Naive thymus-derived CD4-positive, alpha-beta T cell (primary cell): ENCODE results near the gene PIAS3. TPM values are rescaled to one million over a fixed set of nuclear protein-coding genes. Genes with fewer than 3 reads are reported as not detected.

Experiments
- ATAC-seq: fragments of 150-1000 bp; cut with Tn5 transposase; 2 replicates; pipeline ENCODE4 v1.10.0; 2021; ENCODE audit warnings: mild to moderate bottlenecking, moderate library complexity
- CTCF ChIA-PET: fragments of 350-600 bp; sonication (Branson Sonifier 250); formaldehyde crosslinking; loops from one replicate; lab custom pipeline; 2021; ENCODE audit warnings: antibody characterized with exemption; lab: Charles Lee
- POLR2A ChIA-PET: fragments of 350-600 bp; sonication (Branson Sonifier 250); formaldehyde crosslinking; loops from one replicate; lab custom pipeline; 2021; ENCODE audit warnings: antibody characterized with exemption, inconsistent platforms; lab: Charles Lee
- DNase-seq, 9 donors: peaks; one replicate each; pipeline versions ENCODE4 v3.0.0 to v3.0.0-alpha.2; 2020 to 2022; ENCODE audit warnings: mixed read lengths in 1 of 9
- H3K27ac ChIP-seq: one replicate; pipeline ENCODE4 v1.7.0; 2013; ENCODE audit warnings: mild to moderate bottlenecking, low read depth, low read length, moderate library complexity
- H3K27me3 ChIP-seq, 2 donors: one replicate each; pipeline ENCODE4 v1.7.0; 2013; ENCODE audit warnings: low read length in 2 of 2, mild to moderate bottlenecking in 2 of 2, moderate library complexity in 2 of 2; ENCODE audit not compliant: control insufficient read depth in 2 of 2, insufficient read depth in 2 of 2
- H3K36me3 ChIP-seq, 3 experiments: 1 replicate in 2 of 3; 2 replicates in 1 of 3; pipeline ENCODE4 v1.7.0; 2013; ENCODE audit warnings: low read length in 3 of 3, mild to moderate bottlenecking in 3 of 3, moderate library complexity in 1 of 3; ENCODE audit not compliant: insufficient read depth in 3 of 3, control insufficient read depth in 2 of 3
- H3K4me1 ChIP-seq, 2 donors: one replicate each; pipeline ENCODE4 v1.7.0; 2013; ENCODE audit warnings: low read length in 2 of 2, mild to moderate bottlenecking in 2 of 2, moderate library complexity in 1 of 2; ENCODE audit not compliant: control insufficient read depth in 2 of 2, insufficient read depth in 2 of 2
- H3K4me3 ChIP-seq: 2 replicates; pipeline ENCODE4 v1.7.0; 2013; ENCODE audit warnings: mild to moderate bottlenecking, low read length
- H3K9me3 ChIP-seq, 3 experiments: 1 replicate in 2 of 3; 2 replicates in 1 of 3; pipeline ENCODE4 v1.7.0; 2013; ENCODE audit warnings: low read length in 3 of 3; ENCODE audit not compliant: control insufficient read depth in 2 of 3
- H3K27ac Mint-ChIP-seq, 9 donors: one replicate each; pipeline ENCODE4 v1.8.0; 2020 to 2022; ENCODE audit warnings: mixed read lengths in 9 of 9, mild to moderate bottlenecking in 8 of 9, moderate library complexity in 5 of 9, inconsistent platforms in 2 of 9
- H3K27me3 Mint-ChIP-seq, 5 donors: one replicate each; pipeline ENCODE4 v1.8.0; 2021 to 2022; ENCODE audit warnings: mixed read lengths in 5 of 5, mild to moderate bottlenecking in 1 of 5
- H3K36me3 Mint-ChIP-seq, 5 donors: one replicate each; pipeline ENCODE4 v1.8.0; 2020 to 2022; ENCODE audit warnings: mixed read lengths in 5 of 5, mild to moderate bottlenecking in 3 of 5, inconsistent platforms in 1 of 5
- H3K4me1 Mint-ChIP-seq, 7 donors: one replicate each; pipeline ENCODE4 v1.8.0; 2020 to 2022; ENCODE audit warnings: mixed read lengths in 7 of 7, mild to moderate bottlenecking in 3 of 7, inconsistent platforms in 1 of 7
- H3K4me3 Mint-ChIP-seq, 10 donors: one replicate each; pipeline ENCODE4 v1.8.0; 2020 to 2022; ENCODE audit warnings: mild to moderate bottlenecking in 10 of 10, mixed read lengths in 10 of 10, moderate library complexity in 6 of 10, inconsistent platforms in 2 of 10
- H3K9me3 Mint-ChIP-seq, 11 donors: one replicate each; pipeline ENCODE4 v1.8.0; 2020 to 2022; ENCODE audit warnings: mixed read lengths in 11 of 11, mild to moderate bottlenecking in 4 of 11, inconsistent platforms in 1 of 11, moderate library complexity in 1 of 11
- intact Hi-C, 2 donors: fragments of 100-400 bp; cut with micrococcal nuclease; formaldehyde crosslinking; loops; one replicate each; pipeline ENCODE4 v1.15.1; 2023
- polyA plus RNA-seq, 2 donors: library from polyadenylated mRNA; unstranded; fragments of 300-500 nt; fragmentation: Illumina TruSeq; gene quantifications; one replicate each; pipeline ENCODE4 v1.2.3, GENCODE V29; 2021
- total RNA-seq, 6 experiments: library from RNA in 5 of 6; stranded (reverse) in 5 of 6; gene quantifications; 1 replicate in 5 of 6; 2 replicates in 1 of 6; pipeline ENCODE4 v1.2.3 and lab custom pipeline; 2021 to 2026

The PIAS3 gene
- total and polyA plus RNA-seq, 7 experiments from 2014 or later: 6.7 to 28.3 (median 22.0) TPM

GRCh38 chr1:145891143-145891542 is 32.3 kb upstream of the PIAS3 start:
- no peak overlapping the region for H3K27ac ChIP-seq
- H3K27me3 Mint-ChIP-seq: peaks cover 0 to 6% (median 0%) of the 10 kb centered on the region in 5 donors
- no peak overlapping the region for H3K4me3 Mint-ChIP-seq
- H3K36me3 ChIP-seq: no peaks in the 10 kb centered on the region
- H3K36me3 Mint-ChIP-seq: no peaks in the 10 kb centered on the region
- H3K27ac Mint-ChIP-seq: no peak overlapping the region
- H3K9me3 Mint-ChIP-seq: no peaks in the 10 kb centered on the region
- ChIA-PET POLR2A (interaction anchor here (2.7 kb wide), 1 partner anchor 8 kb away, joined by 10 read pairs; no protein-coding TSS in a partner anchor), CTCF (interaction anchor here (0.6 to 2.3 kb wide), 7 partner anchors 8 to 123 kb away, joined by 3 to 11 read pairs (median 4); partner anchors contain the start of gene PIAS3)
- no peaks in the 10 kb centered on the region for H3K9me3 ChIP-seq
- no peak for DNase-seq
- H3K4me1 Mint-ChIP-seq: peaks cover 0 to 7% (median 3%) of the 10 kb centered on the region in 7 donors
- ATAC-seq: no peak
- no peak overlapping the region for H3K4me3 ChIP-seq
- no peaks in the 10 kb centered on the region for H3K27me3 ChIP-seq
- intact Hi-C loops: loop anchor here (1.0 kb wide), 4 partner anchors 19 to 122 kb away; partner anchors contain the start of genes ITGA10 (in 1 of the 2) and NUDT17 (in 1 of the 2)
- peaks cover 0 to 4% of the 10 kb centered on the region in 2 donors for H3K4me1 ChIP-seq

- Mint-ChIP-seq H3K27me3 (peaks cover 0 to 15% (median 7%) of the 10 kb centered on the region in 5 donors), H3K4me3 (no peak overlapping the region), H3K9me3 (no peaks in the 10 kb centered on the region), H3K36me3 (no peaks in the 10 kb centered on the region), H3K27ac (no peak overlapping the region), H3K4me1 (peaks cover 8 to 20% (median 12%) of the 10 kb centered on the region in 7 donors)
- H3K4me3 ChIP-seq: no peak overlapping the region
- H3K27ac ChIP-seq: no peak overlapping the region
- peaks cover 5 to 9% of the 10 kb centered on the region in 2 donors for H3K4me1 ChIP-seq
- H3K36me3 ChIP-seq: no peaks in the 10 kb centered on the region
- ChIA-PET POLR2A (no interaction called here), CTCF (interaction anchor here (1.9 kb wide), 1 partner anchor 30 kb away, joined by 5 read pairs; the partner anchor contains the start of gene PIAS3)
- ATAC-seq (no peak), DNase-seq (no peak)
- H3K9me3 ChIP-seq: no peaks in the 10 kb centered on the region
- intact Hi-C loops: no loop called here
- H3K27me3 ChIP-seq: no peaks in the 10 kb centered on the region
Observed at GRCh38 chr1:145889722-145890121, 30.8 kb upstream of the PIAS3 start.

- H3K9me3 ChIP-seq: no peaks in the 10 kb centered on the region
- ATAC-seq (no peak), DNase-seq (no peak)
- CTCF ChIA-PET: interaction anchor here (1.0 kb wide), 1 partner anchor 124 kb away, joined by 3 read pairs; no protein-coding TSS in a partner anchor
- peaks cover 5 to 9% of the 10 kb centered on the region in 2 donors for H3K4me1 ChIP-seq
- H3K27me3 ChIP-seq: no peaks in the 10 kb centered on the region
- H3K27ac ChIP-seq: no peak overlapping the region
- intact Hi-C loops: loop anchor here in 1 of 2 donors (2.0 kb wide), 1 partner anchor 29 kb away; the partner anchor contains the start of gene PIAS3
- Mint-ChIP-seq H3K4me1 (peaks cover 9 to 22% (median 12%) of the 10 kb centered on the region in 7 donors), H3K27ac (peak overlapping the region in 1 of 9 donors; percentile 32), H3K4me3 (peak overlapping the region in 4 of 10 donors; percentile 16 to 43 (median 31)), H3K9me3 (no peaks in the 10 kb centered on the region), H3K27me3 (peaks cover 6 to 33% (median 20%) of the 10 kb centered on the region in 5 donors), H3K36me3 (no peaks in the 10 kb centered on the region)
- no peak overlapping the region for H3K4me3 ChIP-seq
- POLR2A ChIA-PET: no interaction called here
- no peaks in the 10 kb centered on the region for H3K36me3 ChIP-seq
Observed at GRCh38 chr1:145887631-145888030, 28.8 kb upstream of the PIAS3 start.

GRCh38 chr1:145886816-145887215 is 27.9 kb upstream of the PIAS3 start:
- CTCF ChIA-PET: interaction anchor here (1.0 kb wide), 1 partner anchor 125 kb away, joined by 3 read pairs; no protein-coding TSS in a partner anchor

GRCh38 chr1:145886390-145886789 is 27.5 kb upstream of the PIAS3 start:
- ATAC-seq (no peak), DNase-seq (no peak)
- H3K36me3 ChIP-seq: no peaks in the 10 kb centered on the region
- Mint-ChIP-seq H3K27ac (peak overlapping the region in 2 of 9 donors; percentile 18 to 21), H3K36me3 (no peaks in the 10 kb centered on the region), H3K4me3 (peak overlapping the region; percentile 73 to 93 (median 88)), H3K27me3 (peaks cover 6 to 36% (median 20%) of the 10 kb centered on the region in 5 donors), H3K4me1 (peaks cover 9 to 22% (median 12%) of the 10 kb centered on the region in 7 donors), H3K9me3 (no peaks in the 10 kb centered on the region)
- no peaks in the 10 kb centered on the region for H3K27me3 ChIP-seq
- ChIA-PET POLR2A (interaction anchor here (1.1 to 1.6 kb wide), 3 partner anchors 41 to 94 kb away, joined by 3 to 5 read pairs (median 4); partner anchors contain the start of genes LIX1L and RBM8A), CTCF (interaction anchor here (1.3 to 1.5 kb wide), 2 partner anchors 27 to 121 kb away, joined by 3 read pairs; no protein-coding TSS in a partner anchor)
- no peaks in the 10 kb centered on the region for H3K9me3 ChIP-seq
- H3K4me1 ChIP-seq: peaks cover 5 to 9% of the 10 kb centered on the region in 2 donors
- no peak overlapping the region for H3K27ac ChIP-seq
- peak overlapping the region; percentile 60 for H3K4me3 ChIP-seq
- intact Hi-C loops: loop anchor here in 1 of 2 donors (2.0 kb wide), 1 partner anchor 28 kb away; the partner anchor contains the start of gene PIAS3

More at GRCh38 chr1:145886816-145887215, 27.9 kb upstream of the PIAS3 start:
- Mint-ChIP-seq H3K36me3 (no peaks in the 10 kb centered on the region), H3K9me3 (no peaks in the 10 kb centered on the region), H3K4me1 (peaks cover 9 to 22% (median 12%) of the 10 kb centered on the region in 7 donors), H3K4me3 (peak overlapping the region; percentile 55 to 93 (median 71)), H3K27ac (no peak overlapping the region), H3K27me3 (peaks cover 6 to 36% (median 20%) of the 10 kb centered on the region in 5 donors)
- POLR2A ChIA-PET: interaction anchor here (1.1 to 1.6 kb wide), 2 partner anchors 71 to 93 kb away, joined by 3 to 4 read pairs; partner anchors contain the start of gene LIX1L
- no peak overlapping the region for H3K27ac ChIP-seq
- no peak overlapping the region for H3K4me3 ChIP-seq
- DNase-seq: no peak
- H3K9me3 ChIP-seq: no peaks in the 10 kb centered on the region
- H3K36me3 ChIP-seq: no peaks in the 10 kb centered on the region
- ATAC-seq: no peak
- peaks cover 5 to 9% of the 10 kb centered on the region in 2 donors for H3K4me1 ChIP-seq
- intact Hi-C loops: loop anchor here in 1 of 2 donors (2.0 kb wide), 1 partner anchor 28 kb away; the partner anchor contains the start of gene PIAS3
- H3K27me3 ChIP-seq: no peaks in the 10 kb centered on the region

- Mint-ChIP-seq H3K4me3 (peak within 1 kb of the TSS; percentile 73 to 93 (median 88)), H3K4me1 (peaks cover 9 to 22% (median 12%) of the 10 kb centered on the region in 7 donors), H3K27me3 (peaks cover 6 to 39% (median 20%) of the 10 kb centered on the region in 5 donors), H3K9me3 (no peaks in the 10 kb centered on the region), H3K27ac (peak within 1 kb of the TSS in 6 of 9 donors; percentile 6 to 79 (median 39)), H3K36me3 (no peaks in the 10 kb centered on the region)
- POLR2A ChIA-PET: interaction anchor here (0.7 to 1.6 kb wide), 6 partner anchors 12 to 94 kb away, joined by 3 to 5 read pairs (median 4); partner anchors contain the start of genes LIX1L and RBM8A
- ATAC-seq: peak; percentile 99
- Histone ChIP-seq H3K27me3 (no peaks in the 10 kb centered on the region), H3K36me3 (no peaks in the 10 kb centered on the region), H3K9me3 (no peaks in the 10 kb centered on the region), H3K4me3 (peak within 1 kb of the TSS; percentile 60), H3K4me1 (peaks cover 5 to 9% of the 10 kb centered on the region in 2 donors), H3K27ac (no peak within 1 kb of the TSS)
- intact Hi-C loops: loop anchor here (1.0 to 2.0 kb wide), 3 partner anchors 27 to 33 kb away; partner anchors contain the start of genes PIAS3 (in 2 of the 2) and PEX11B (in 1 of the 2)
- DNase-seq: peak; percentile 73 to 87 (median 87)
- CTCF ChIA-PET: interaction anchor here (1.3 to 1.5 kb wide), 2 partner anchors 27 to 122 kb away, joined by 3 read pairs; no protein-coding TSS in a partner anchor
Observed at GRCh38 chr1:145885738-145886287, 26.9 kb upstream of the PIAS3 start, which contains the start of gene ANKRD35. Gene ANKRD35, minus strand, starts transcription at chr1:145885866. Its CDS starts 108 bp downstream, at chr1:145885758.
